GM23248 (cell line): ENCODE measurements around the gene ULK4. TPM values are rescaled to one million over a fixed set of nuclear protein-coding genes. Genes with fewer than 3 reads are reported as not detected.
A peak's percentile ranks its signal among the peaks of the same experiment; 100 is the strongest.

ENCODE experiments used
- DNase-seq: peaks from one replicate; pipeline ENCODE4 v3.0.0-alpha.2; 2015
- H2AFZ ChIP-seq: fragments of 200-600 bp; sonication (generic); 2 replicates; pipeline ENCODE4 v1.6.1; 2016; ENCODE audit warnings: antibody characterized with exemption
- H3F3A ChIP-seq: fragments of 200-600 bp; sonication (generic); 2 replicates; pipeline ENCODE4 v1.6.1; 2016; ENCODE audit warnings: mild to moderate bottlenecking, antibody characterized with exemption, mixed run types; ENCODE audit not compliant: insufficient read depth
- H3K27ac ChIP-seq: fragments of 200-600 bp; sonication (generic); 2 replicates; pipeline ENCODE4 v1.5.1; 2016; ENCODE audit warnings: mild to moderate bottlenecking
- H3K27me3 ChIP-seq: fragments of 200-600 bp; sonication (generic); replicated peaks from 2 replicates; pipeline ENCODE4 v1.6.1; 2016; ENCODE audit warnings: mild to moderate bottlenecking; ENCODE audit not compliant: insufficient read depth
- H3K36me3 ChIP-seq: fragments of 200-600 bp; sonication (generic); 2 replicates; pipeline ENCODE4 v1.6.1; 2016; ENCODE audit warnings: low read depth, mild to moderate bottlenecking
- H3K4me1 ChIP-seq: fragments of 200-600 bp; sonication (generic); 2 replicates; pipeline ENCODE4 v1.6.1; 2016; ENCODE audit warnings: mild to moderate bottlenecking; ENCODE audit not compliant: insufficient read depth
- H3K4me2 ChIP-seq: fragments of 200-600 bp; sonication (generic); one replicate; pipeline ENCODE4 v1.6.1; 2016; ENCODE audit warnings: mild to moderate bottlenecking; ENCODE audit not compliant: unreplicated experiment
- H3K4me3 ChIP-seq: fragments of 200-600 bp; sonication (generic); 2 replicates; pipeline ENCODE4 v1.5.1; 2016; ENCODE audit warnings: mild to moderate bottlenecking
- H3K79me2 ChIP-seq: fragments of 200-600 bp; sonication (generic); 2 replicates; pipeline ENCODE4 v1.6.1; 2016; ENCODE audit warnings: mild to moderate bottlenecking; ENCODE audit not compliant: insufficient read depth
- H3K9ac ChIP-seq: fragments of 200-600 bp; sonication (generic); 2 replicates; pipeline ENCODE4 v1.6.1; 2016; ENCODE audit warnings: mild to moderate bottlenecking
- H3K9me2 ChIP-seq: fragments of 200-600 bp; sonication (generic); 2 replicates; pipeline ENCODE4 v1.6.1; 2016; ENCODE audit warnings: mixed run types, mild to moderate bottlenecking, moderate library complexity; ENCODE audit not compliant: insufficient read depth
- H3K9me3 ChIP-seq: fragments of 200-600 bp; sonication (generic); one replicate; pipeline ENCODE4 v1.6.1; 2017; ENCODE audit warnings: low read depth
- H4K20me1 ChIP-seq: fragments of 200-600 bp; sonication (generic); 2 replicates; pipeline ENCODE4 v1.6.0; 2016; ENCODE audit not compliant: insufficient read depth
- EZH2 ChIP-seq: fragments of 200-600 bp; sonication (generic); IDR thresholded peaks from 2 replicates; pipeline ENCODE4 v1.6.1; 2018; ENCODE audit warnings: antibody characterized with exemption, mild to moderate bottlenecking; ENCODE audit not compliant: insufficient read depth, poor library complexity, severe bottlenecking
- EZH2phosphoT487 ChIP-seq: fragments of 200-600 bp; sonication (generic); IDR thresholded peaks from 2 replicates; pipeline ENCODE4 v1.6.1; 2018; ENCODE audit warnings: antibody characterized with exemption, moderate library complexity, mild to moderate bottlenecking, low read depth; ENCODE audit not compliant: insufficient read depth
- WGBS, 2 experiments: methylation state at CpG; one replicate each; pipeline ENCODE4 v1.1.6; 2015 to 2017; ENCODE audit warnings: low lambda C conversion rate in 2 of 2, low coverage in 1 of 2; ENCODE audit errors: missing lambda C conversion rate in 2 of 2; 5-methylcytosine and 5-hydroxymethylcytosine counted together
- in situ Hi-C: fragments of 300-500 bp; cut with MboI; formaldehyde crosslinking; loops from 2 replicates; pipeline ENCODE4 v1.15.0; 2020
- polyA plus RNA-seq: library from polyadenylated mRNA; unstranded; fragments of >200 nt; fragmentation: Nextera tagmentation; extraction: Ambion mirVana; gene quantifications from 2 replicates; pipeline ENCODE4 v1.2.1, GENCODE V29; 2016
- total RNA-seq: library from RNA; depleted of rRNA; stranded (reverse); fragments of >200 nt; shearing (Covaris generic); gene quantifications from 2 replicates; pipeline ENCODE4 v1.2.3, GENCODE V29; 2014

ULK4 gene
- total and polyA plus RNA-seq, 2 experiments from 2014 or later = 3.5 to 20.3 TPM

DNA sequence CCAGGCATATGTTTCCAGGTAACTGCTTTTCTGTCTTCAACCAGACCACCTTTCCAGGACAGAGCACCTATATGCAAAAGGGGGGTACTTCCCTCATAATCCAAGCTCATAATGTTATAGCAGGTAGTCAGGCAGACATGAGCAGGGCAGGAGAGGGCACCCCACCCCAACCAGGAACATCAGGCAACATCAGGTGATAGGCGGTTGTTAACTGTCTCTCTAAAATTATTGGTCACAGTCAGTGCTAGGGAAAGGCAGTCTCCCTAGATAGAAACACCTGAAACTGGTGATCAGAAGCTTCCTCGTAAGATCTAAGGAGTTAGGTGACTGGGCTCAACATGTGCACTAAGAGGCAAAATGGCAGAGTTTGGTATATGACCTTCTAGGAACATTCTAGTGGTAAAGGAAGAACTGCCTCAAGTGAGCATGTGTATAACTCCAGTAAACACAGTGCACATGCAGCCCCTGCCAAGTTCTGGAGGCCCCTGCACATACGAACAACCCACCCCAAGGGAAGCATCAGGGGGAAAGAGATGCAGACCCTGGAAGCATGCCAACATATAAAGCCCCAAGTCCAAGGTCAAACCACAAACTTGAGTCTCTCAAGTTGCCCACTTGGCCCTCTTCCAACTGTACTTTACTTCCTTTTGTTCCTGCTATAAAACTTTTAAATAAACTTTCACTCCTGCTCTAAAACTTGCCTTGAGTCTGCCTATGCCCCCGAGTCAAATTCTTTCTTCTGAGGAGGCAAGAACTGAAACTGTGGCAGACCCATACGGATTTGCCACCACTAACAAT, 270.9 kb downstream of the ULK4 start:
- no peaks in the 10 kb centered on the region for H3K79me2 ChIP-seq
- H3K27me3 ChIP-seq = no peaks in the 10 kb centered on the region
- no peaks in the 10 kb centered on the region for H3K4me1 ChIP-seq
- DNase-seq = no peak
- no peak overlapping the region for H3K9ac ChIP-seq
- WGBS, 2 experiments = 95 to 97% methylated on average over 5 of the region's 5 CpGs
- H3K4me3 ChIP-seq = no peak overlapping the region
- no peaks in the 10 kb centered on the region for H3K9me2 ChIP-seq
- H3K4me2 ChIP-seq = no peak overlapping the region
- no peak overlapping the region for H3K27ac ChIP-seq
- H4K20me1 ChIP-seq = no peaks in the 10 kb centered on the region
- H2AFZ ChIP-seq = no peak overlapping the region
- no peak for TF ChIP-seq EZH2phosphoT487
- no peak for TF ChIP-seq EZH2
- H3F3A ChIP-seq = no peaks in the 10 kb centered on the region
- H3K9me3 ChIP-seq = no peaks in the 10 kb centered on the region
- in situ Hi-C loops = no loop called here
- no peaks in the 10 kb centered on the region for H3K36me3 ChIP-seq

DNA sequence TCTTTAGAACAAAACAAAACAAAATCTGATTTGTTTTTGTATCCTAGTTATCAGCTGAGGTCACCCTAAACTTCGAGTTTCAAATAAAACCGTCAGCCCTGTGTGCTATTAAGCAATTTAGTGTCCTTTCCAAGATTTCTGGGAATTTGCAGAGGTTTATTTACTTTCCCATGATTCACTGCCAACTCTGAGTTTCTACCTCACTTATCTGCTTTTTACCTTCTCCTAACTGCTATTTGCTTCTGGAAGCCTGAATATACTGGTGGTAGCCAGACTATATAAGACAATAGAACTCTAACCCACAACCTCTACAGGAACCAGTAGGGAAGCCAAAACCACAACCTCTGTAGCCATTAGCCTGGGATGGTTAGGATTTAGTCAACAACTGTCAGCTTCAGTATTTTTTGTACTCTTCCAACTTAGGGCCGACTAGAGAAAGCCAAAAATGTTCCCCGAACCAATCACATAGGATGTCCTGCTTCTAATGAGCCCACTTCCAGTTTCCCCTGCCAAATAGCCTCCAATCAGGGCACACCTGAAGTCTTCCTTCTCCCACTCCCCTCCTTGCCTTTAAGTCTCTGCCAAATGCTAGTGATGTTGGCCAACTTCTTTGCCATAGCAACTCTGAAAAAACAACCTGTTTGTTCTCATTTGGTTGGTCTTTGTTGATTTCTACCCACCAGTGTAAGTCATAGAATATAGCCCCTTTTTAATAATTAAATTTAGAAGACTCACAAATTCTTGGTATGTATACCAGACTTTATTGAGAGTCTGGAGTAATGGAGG, 273.1 kb downstream of the ULK4 start:
- peak; percentile 46 for DNase-seq
- Histone ChIP-seq H3K9ac (no peak overlapping the region), H3K4me2 (no peak overlapping the region), H3K27ac (no peak overlapping the region; the same call in 1 of the 2 replicates), H2AFZ (no peak overlapping the region), H3K9me3 (no peaks in the 10 kb centered on the region), H3K9me2 (no peaks in the 10 kb centered on the region), H3K4me1 (peaks cover 7% of the 10 kb centered on the region), H3F3A (peaks cover 4% of the 10 kb centered on the region), H3K79me2 (no peaks in the 10 kb centered on the region), H3K27me3 (no peaks in the 10 kb centered on the region), H3K4me3 (no peak overlapping the region), H3K36me3 (no peaks in the 10 kb centered on the region), H4K20me1 (no peaks in the 10 kb centered on the region)
- TF ChIP-seq EZH2 (no peak), EZH2phosphoT487 (no peak)
- in situ Hi-C loops = no loop called here
- 50 to 53% methylated on average over 4 of the region's 4 CpGs for WGBS, 2 experiments

DNA sequence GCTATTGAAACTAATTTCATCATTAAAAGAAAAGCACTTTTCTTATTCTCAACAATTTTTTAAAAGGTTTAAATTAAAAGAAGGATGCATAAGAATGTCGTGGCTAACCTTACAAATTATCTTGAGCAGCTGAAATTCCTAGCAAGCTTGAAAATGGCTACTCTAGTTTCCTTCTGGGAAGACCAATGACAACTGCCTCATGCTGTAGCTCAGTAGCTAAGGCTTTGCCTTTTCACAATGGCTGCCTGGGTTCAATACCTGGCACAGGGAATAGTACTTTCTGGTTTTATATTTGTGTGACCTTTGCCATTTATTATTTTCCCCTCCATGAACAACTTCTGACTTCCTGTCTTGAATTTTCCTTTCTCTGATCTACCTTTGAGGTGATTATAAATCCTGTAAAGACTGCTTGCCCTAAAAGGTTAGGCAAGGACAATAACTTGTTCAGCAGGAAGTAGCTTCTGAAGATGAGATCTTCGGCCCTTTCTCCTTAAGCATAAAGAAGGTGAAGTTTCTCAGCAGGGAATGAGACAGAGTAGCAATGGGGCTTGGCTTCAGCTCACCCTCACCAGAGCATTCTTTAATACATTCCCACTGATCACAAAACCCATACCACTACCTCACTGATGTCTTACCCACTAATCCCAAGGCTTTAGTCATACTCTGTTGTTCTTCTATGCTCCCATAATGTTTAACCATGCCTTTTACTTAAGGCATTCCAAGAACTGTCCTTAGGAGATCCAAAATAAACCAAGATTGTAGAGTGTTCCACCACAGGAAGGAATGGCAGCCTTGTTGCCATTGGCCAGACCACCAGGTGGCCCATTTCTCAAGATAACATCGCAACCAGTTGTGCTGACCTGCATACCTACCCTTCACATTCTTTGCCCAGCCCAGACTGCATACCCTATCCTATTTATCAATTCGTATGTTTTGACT, 276.8 kb downstream of the ULK4 start:
- Histone ChIP-seq H3K36me3 (no peaks in the 10 kb centered on the region), H3K4me3 (no peak overlapping the region), H3K27me3 (no peaks in the 10 kb centered on the region), H2AFZ (no peak overlapping the region), H3K9ac (no peak overlapping the region), H4K20me1 (no peaks in the 10 kb centered on the region), H3K4me2 (no peak overlapping the region), H3K27ac (no peak overlapping the region), H3F3A (peaks cover 36% of the 10 kb centered on the region), H3K4me1 (peaks cover 40% of the 10 kb centered on the region), H3K79me2 (no peaks in the 10 kb centered on the region), H3K9me3 (no peaks in the 10 kb centered on the region), H3K9me2 (no peaks in the 10 kb centered on the region)
- in situ Hi-C loops = no loop called here
- no peak for DNase-seq
- TF ChIP-seq EZH2 (no peak), EZH2phosphoT487 (no peak)
- WGBS, 2 experiments = 93 to 94% methylated on average over 4 of the region's 4 CpGs

DNA sequence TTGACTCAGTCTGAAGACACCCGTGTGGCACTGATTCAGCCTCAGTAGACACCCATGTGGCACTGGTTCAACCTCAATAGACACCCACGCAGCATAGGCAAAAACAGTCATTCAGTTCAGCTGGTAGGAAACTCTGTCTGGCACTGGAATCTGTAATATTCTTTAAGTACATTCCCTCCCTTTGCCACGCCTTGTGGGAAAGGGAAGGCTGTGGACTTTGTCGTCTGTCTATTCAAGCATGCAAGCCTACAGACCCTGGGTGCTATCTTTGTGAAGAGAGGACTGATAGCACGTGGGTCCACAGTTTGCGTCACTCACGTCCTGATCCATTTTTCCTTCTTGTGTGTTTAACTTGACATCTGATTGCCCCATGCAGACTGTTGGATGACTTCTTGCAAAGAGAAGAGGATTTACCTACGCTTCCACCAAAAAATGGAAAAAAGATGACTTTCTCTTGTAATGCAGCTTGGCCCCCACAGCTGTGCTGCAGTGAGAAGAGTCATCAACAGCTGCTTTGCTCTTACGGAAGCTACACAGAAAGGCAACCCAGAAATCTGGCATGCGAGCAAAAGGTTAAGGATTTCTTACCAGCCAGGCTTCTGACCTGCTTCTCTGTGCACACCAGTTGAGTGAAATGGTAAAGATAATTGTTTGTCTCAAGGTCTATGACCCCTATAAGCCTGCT, 278.1 kb downstream of the ULK4 start:
- H3K36me3 ChIP-seq = no peaks in the 10 kb centered on the region
- in situ Hi-C loops = no loop called here
- H3K9me3 ChIP-seq = no peaks in the 10 kb centered on the region
- H3K4me2 ChIP-seq = peak overlapping the region; percentile 57
- H3F3A ChIP-seq = peaks cover 36% of the 10 kb centered on the region
- no peak for TF ChIP-seq EZH2
- TF ChIP-seq EZH2phosphoT487 = no peak
- WGBS, 2 experiments = 56 to 65% methylated on average over 10 of the region's 10 CpGs
- peak overlapping the region; percentile 85 for H3K27ac ChIP-seq
- H2AFZ ChIP-seq = no peak overlapping the region
- H3K9me2 ChIP-seq = no peaks in the 10 kb centered on the region
- H4K20me1 ChIP-seq = no peaks in the 10 kb centered on the region
- peak; percentile 84 for DNase-seq
- H3K4me3 ChIP-seq = peak overlapping the region; percentile 39
- peaks cover 47% of the 10 kb centered on the region for H3K4me1 ChIP-seq
- peak overlapping the region; percentile 61 for H3K9ac ChIP-seq
- no peaks in the 10 kb centered on the region for H3K27me3 ChIP-seq
- no peaks in the 10 kb centered on the region for H3K79me2 ChIP-seq
